Stimulated activated CD4-positive, alpha-beta T cell treated with anti-CD3 and anti-CD28 coated beads, Interleukin-12 subunit alpha, Interleukin-12 subunit beta, amount 100 ng/mL, for 48 hours (primary cell): ENCODE data around the gene BAHD1.

Experiments used
- DNase-seq, 3 donors: peaks; one replicate each; pipeline ENCODE4 v3.0.0-alpha.2; 2020; ENCODE audit warnings: low read depth in 2 of 3, low spot score in 1 of 3

Gene BAHD1

DNA sequence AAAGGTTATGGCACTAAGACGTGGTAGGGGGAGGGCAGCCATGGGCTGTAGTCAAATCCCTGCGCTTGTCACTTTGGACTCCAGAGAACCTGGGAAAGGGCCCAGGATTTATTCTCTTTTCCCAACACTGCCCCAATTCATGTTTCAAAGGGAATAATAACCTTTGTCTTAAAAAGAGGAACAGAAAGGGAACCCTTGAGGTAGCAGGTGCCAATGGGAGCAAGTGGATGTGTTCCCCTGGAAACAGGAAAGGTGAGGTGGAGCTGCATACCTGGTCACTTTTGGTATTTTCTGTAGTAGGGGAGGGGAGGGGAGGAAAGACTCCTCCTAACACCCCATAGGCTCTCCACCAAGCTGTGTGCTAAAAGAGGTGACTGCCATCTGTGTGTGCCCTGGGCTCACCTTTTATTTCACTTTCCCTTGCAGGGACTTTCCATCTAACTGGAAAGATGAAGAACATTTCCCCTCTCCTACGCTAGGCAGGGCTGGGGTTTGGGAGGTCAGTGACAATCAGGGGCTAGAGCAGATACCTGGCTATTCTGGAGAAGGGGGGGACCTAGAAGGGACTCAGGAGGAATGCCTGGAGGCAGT is 23.9 kb downstream of the BAHD1 start:
- DNase-seq, result no peak

DNA sequence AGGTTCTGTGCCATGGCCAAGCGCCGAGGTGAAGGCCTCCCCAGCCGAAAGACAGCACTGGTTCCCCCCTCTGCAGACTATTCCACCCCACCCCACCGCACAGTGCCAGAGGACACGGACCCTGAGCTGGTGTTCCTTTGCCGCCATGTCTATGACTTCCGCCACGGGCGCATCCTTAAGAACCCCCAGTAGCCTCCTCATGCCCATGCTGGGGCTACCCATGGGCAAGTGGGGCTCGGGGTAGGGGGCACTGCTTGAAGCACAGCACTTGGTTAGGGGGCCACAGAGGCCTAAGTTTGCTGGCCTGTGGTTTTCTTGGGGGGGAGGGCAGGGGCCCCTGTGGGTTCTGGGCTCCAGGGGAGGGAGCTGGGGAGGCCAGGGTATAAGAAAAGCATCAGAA is 25.2 kb downstream of the BAHD1 start:
- DNase-seq, result no peak

DNA sequence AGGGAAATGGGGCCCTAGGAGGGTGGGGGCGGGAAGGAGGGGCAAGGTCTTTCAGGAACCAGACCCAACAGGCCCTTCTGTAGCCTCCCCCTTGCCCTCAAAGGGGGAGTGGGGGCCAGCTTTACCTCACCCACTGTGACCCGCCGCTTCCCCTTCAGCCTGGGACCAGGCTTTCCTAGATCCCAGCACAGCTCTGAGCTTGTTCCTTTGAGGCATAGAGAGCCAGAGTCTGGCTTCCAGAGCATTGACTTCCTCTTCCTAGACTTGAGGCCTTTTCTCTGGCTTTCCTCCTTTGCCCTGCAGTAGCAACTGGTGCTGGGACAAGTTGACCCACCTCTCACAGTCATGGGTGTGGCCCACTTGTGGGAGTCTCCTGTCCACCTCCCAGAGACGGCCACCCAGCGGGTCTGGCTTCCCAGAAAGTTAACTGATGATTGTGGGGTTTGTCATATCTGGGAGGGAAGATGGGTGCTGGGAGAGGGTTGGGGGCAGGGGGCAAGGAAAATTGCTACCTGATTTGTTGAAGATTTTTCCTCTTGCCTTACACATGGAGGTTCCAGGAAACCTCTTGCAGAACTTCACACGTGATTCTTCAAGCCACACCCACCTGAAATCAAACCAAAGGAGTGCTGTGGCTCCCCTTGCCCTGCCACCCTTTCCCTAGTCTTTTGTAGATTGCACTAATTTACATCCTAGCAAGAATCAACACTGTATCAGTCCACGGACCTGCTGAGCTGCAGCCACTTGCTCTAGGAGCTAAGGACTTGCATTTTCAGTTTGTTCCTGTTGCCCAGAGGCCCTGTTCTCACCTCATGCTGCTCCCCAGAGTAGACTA is 25.9 kb downstream of the BAHD1 start:
- no peak for DNase-seq

DNA sequence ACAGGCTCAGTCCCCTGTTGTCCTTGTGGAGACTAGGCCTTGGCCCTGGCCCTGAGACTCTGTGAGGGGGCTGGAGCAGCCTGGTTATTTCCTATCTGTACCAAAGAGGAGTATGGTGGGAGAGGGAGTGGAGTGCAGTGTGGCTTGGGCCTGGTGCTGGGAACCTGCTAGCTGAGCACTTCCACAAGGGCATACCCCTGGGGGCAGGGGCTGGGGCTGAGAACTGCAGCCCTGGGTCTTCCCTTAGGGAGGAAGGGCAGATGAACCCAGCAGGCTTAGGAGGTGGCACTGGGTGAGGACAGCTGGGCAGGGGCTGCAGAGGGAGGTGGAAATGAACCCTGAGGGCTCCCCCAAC is 26.5 kb downstream of the BAHD1 start:
- no peak for DNase-seq

DNA sequence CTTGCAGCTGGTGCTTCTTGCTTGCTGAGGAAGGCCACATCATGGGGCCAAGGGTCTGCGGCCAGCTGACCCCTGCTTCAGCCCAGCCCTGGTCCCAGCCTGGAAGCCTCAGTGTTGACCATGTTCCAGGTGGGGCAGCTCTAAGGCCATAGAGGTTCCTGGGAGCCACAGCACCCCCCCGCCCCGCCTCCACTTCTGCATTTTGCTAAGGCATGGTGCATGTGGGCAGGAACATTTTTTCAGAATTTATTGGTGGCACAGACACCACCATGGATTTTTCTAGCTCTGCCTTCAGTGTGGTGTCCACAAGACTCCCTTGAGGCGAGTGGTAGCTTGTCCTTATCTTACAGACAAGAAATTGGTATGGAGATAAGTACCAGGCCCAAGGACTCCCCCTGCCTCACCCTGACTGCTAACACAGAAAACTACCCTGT is 28.2 kb downstream of the BAHD1 start:
- DNase-seq, result no peak

DNA sequence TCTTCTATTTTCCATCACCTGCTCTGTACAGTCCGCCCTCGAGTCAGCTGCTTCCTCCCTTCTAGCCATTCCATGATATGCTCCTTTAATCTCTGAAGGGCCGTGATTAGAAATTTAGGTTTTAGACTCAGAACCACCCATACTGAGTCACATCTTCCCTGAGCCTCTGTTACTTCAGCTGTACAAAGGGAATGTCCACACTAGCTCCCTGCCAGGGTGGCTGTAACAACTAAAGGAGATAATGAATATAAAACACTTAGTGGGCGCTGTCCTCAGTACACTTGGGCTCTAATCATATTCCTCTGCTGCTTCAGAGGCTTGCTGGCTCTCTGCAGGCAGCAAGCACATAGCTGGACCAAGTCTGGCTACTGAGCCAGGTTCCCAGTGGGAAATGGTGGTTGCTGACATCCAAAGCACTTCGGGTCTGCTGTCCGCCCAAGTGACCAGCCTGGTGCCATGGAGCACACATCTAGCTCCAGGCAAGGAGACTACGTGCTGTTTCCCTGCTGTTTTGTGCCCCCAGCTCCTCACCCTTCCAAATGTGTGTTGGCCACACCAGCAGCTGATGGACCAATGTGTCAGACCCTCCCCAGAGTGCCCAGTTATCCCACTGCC is 29.1 kb downstream of the BAHD1 start:
- DNase-seq, result no peak

DNA sequence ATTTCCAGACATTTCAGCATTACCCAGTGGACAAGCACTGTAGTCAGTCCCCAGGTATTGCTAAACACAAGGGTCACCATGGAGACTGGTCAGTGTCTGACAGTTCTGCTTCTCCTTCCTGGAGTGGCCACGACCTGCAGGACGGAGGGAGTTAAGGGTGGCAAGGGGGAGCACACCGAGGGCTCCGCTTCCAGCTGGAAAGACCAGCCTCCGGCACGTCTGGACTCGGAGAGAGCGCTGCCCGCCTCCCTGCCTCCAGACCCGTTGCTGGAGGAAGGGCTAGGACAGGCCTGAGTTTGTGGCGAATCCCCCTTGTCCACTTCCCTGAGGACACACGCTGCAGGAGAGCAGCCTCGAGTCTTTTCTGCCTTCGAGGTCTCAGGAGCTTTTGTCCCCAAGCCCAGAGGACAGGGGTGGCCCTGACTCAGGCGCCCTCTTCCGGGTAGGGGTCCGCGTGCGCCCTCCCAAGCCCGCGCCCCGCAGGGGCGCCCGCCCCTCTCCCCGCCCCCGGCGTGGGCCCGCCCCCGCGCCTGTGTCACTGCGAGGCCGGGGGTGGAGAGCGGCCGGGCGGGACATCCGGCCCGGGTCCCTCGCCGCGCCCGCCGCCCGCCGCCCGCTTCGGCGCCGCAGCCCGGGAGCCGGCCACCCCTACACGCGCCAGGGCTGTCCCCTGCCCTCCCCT is 29.8 kb downstream of the BAHD1 start, which contains the start of gene CHST14:
TSS of gene CHST14 (plus strand) at position 562 of the 682 bp plus-strand sequence. CDS start 230 bp downstream, outside the sequence.
- DNase-seq, result no peak

DNA sequence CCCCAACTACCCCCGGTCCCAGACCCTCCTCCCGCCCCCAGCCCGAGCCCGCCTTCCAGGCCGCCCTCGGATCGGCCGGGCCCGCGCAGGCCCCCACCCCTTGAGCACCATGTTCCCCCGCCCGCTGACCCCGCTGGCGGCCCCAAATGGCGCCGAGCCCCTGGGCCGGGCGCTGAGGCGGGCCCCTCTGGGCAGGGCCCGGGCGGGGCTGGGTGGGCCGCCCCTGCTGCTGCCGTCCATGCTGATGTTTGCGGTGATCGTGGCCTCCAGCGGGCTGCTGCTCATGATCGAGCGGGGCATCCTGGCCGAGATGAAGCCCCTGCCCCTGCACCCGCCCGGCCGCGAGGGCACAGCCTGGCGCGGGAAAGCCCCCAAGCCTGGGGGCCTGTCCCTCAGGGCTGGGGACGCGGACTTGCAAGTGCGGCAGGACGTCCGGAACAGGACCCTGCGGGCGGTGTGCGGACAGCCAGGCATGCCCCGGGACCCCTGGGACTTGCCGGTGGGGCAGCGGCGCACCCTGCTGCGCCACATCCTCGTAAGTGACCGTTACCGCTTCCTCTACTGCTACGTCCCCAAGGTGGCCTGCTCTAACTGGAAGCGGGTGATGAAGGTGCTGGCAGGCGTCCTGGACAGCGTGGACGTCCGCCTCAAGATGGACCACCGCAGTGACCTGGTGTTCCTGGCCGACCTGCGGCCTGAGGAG is 30.5 kb downstream of the BAHD1 start:
- no peak for DNase-seq

DNA sequence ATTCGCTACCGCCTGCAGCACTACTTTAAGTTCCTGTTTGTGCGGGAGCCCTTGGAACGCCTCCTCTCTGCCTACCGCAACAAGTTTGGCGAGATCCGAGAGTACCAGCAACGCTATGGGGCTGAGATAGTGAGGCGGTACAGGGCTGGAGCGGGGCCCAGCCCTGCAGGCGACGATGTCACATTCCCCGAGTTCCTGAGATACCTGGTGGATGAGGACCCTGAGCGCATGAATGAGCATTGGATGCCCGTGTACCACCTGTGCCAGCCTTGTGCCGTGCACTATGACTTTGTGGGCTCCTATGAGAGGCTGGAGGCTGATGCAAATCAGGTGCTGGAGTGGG is 31.0 kb downstream of the BAHD1 start:
- no peak for DNase-seq

DNA sequence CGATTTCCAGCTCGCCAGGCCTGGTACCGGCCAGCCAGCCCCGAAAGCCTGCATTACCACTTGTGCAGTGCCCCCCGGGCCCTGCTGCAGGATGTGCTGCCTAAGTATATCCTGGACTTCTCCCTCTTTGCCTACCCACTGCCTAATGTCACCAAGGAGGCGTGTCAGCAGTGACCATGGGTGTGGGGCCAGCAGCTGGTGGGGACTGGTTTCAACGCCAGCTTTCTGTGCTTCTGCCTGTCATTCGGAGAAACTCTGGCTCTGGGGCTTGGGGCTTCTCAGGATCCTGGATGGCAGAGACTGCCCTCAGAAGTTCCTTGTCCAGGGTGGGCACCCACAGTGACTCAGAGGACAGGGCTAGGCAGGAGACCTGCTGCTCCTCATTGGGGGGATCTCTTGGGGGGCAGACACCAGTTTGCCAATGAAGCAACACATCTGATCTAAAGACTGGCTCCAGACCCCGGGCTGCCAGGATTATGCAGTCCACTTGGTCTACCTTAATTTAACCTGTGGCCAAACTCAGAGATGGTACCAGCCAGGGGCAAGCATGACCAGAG is 31.5 kb downstream of the BAHD1 start:
- DNase-seq, result no peak

DNA sequence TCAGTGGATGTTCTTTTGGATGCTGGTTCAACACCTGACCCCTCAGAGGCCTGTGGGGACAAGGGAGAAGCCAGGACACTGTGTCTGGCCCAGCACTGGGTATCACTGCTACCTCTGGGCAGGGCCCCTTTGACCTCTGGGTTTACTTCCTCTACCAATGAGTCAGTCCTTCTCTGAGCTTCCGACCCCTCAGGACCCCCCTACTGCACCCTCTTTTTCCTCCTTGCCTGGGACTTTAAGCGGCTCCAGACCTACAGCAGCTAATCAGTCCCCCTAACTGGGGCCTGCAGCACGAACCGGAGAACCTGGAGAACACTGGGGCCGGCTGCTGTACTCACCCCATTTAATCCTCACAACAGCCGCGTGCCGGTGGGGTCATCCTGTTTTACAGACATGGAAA is 33.8 kb downstream of the BAHD1 start:
- no peak for DNase-seq

DNA sequence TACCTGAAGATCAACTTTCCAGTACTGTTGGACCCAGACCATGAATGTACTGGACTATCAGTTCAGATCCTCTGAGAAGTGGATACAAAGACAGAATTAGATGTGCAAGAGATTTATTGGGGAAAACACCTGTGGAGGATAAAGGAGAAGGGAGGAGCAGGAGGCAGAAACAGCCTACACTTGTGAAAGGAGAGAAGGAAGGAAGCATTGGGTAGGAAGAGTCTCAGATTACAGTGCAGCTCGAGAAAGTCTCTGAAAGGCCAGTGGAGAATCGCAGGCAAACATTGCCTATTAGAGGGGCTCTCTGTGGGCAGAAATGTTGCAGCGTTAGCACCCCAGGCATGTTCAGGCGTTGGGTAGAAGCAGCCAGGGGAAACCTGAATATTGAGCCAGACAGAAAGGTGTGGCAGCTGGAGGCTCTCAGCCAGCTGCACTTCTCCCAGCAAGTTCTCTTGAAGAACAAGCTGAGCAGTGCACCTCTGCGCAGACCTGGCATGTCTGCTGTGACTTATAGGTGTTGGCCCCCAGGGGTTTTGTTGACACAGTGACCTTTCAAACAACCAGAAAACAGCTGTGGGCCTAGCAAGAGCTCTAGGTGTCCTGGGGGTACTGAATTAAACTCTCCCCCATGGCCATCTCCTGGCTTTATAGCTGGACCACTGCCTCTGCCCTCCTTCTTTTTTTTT is 37.0 kb downstream of the BAHD1 start:
- DNase-seq, result no peak

DNA sequence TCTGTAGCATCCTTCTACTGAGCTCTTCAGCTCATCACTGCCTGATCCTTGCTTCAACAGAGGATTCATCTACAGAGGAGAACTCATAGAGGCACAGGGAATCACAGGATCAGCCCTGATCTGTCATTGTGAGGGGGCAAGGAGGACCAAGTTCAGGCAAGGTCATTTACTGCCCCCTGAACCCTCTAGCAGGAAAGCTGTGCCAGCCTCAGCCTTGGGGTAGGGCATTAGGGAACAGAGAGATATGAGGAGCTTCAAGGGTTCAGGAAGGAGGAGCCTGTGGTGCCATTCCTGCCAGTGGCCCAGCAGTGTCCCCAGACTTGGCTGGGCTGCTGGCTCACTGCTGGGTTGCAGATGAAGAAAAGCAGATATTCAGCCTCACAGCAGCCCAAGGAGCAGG is 38.3 kb downstream of the BAHD1 start:
- DNase-seq, result no peak

DNA sequence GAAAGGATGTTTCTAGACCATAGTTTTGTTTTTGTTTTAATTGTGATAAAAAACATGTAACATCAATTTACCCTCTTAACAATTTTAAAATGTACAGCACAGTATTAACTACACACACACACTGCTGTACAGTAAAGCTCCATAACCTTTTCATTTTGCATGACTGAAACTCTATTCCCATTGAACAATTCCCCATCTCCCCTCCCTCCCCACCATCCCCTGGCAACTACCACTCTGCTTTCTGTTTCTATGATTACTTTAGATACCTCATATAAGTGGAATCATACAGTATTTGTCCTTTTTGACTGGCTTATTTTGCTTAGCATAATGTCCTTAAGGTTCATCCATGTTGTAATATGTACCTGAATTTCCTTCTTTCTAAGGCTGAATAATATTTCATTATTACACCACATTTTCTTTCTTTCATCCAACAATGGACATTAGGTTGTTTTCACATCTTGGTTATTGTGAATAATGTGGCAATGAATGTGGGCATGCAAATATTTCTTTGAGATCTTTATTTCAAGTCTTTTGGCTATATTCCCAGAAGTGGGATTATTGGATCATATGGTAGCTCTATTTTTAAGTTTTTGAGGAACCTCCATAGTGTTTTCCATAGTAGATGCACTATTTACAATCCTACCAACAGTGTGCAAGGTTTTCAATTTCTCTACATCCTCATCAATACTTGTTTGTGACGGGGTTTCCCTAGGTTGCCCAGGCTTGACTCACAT is 40.8 kb downstream of the BAHD1 start:
- no peak for DNase-seq

DNA sequence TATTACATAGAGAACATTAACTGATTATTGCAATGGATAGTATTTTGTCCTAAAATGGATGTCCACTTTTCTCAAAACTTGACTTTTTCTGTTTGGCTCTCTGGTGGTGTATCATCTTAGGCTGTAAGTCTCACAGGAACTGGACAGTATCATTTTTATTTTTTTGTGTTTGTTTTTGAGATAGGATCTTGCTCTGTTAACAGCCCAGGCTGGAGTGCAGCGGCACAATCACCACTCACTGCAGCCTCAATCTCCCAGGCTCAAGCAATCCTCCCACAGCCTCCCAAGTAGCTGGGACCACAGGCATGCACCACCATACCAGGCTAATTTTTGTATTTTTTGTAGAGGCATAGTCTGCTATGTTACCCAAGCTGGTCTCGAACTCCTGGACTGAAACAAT is 43.2 kb downstream of the BAHD1 start:
- DNase-seq, result no peak

DNA sequence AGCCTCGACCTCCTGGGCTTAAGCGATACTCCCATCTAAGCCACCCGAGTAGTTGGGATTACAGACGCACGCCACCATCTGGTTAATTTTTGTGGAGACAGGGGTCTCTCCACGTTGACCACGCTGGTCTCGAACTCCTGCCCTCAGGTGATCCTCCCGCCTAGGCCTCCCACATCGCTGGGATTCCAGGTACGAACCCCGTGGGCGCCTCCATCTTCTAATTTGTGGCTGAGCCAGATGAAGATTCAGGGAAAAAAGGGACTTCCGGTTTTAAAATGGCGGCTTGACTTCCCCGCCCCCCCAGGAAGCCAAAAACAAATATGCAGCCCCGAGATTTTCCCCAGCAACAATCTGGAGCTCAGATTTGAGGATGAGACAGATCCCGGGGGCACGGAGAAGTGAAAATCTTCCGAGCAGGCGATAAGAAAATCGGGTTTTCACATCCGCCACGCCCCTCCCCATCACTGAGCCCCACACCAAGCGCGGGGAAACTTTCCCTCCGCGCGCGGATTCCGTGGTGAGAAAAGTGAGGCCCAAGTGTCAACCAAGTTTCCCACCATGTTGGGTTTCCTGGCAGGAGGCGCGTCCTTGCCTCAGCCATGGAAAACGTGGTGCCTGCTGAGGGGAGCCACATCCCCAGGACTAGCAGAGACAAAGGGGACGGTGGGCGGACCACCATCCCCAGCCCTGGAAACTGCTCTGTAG is 45.5 kb downstream of the BAHD1 start:
- DNase-seq, result no peak

DNA sequence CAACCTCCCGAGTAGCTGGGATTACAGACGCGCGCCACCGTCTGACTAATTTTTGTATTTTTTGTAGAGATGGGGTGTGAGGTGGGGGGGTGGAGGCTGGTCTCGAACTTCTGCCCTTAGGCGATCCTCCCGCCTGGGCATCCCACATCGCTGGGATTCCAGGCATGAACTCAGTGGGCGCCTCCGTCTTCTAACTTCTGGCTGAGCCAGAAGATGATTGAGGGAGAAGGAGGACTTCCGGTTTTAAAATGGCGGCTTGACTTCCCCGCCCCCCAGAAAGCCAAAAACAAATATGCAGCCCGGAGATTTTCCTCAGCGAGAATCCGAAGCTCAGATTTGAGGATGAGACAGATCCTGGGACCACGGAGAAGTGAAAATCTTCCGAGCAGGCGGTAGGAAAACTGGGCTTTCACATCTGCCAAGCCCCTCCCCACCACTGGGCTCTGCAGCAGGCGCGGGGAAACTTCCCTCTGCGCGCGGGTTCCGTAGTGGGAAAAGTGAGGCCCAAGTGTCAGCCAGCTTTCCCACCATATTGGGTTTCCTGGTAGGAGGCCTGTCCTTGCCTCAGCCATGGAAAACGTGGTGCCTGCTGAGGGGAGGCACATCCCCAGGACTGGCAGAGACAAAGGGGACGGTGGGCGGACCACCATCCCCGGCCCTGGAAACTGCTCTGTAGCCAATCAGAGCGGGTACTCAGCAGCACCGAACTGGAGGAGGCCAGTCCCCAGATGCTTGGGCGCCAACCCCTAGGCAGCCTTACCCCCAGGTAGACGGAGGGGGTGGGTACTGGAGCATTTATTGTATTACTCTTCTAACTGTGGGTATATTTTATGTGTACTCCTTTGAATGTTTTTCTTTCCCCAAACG is 47.3 kb downstream of the BAHD1 start:
- no peak for DNase-seq
